Stimulated activated CD8-positive, alpha-beta memory T cell treated with anti-CD3 and anti-CD28 coated beads, Interleukin-15, amount 100 ng/mL, for 24 hours (primary cell): Measurements from ENCODE around the gene KLK12.

ENCODE experiments used
- DNase-seq: peaks from one replicate; pipeline ENCODE4 v3.0.0-alpha.2; 2020; ENCODE audit warnings: low read depth

The KLK12 gene, protein sequence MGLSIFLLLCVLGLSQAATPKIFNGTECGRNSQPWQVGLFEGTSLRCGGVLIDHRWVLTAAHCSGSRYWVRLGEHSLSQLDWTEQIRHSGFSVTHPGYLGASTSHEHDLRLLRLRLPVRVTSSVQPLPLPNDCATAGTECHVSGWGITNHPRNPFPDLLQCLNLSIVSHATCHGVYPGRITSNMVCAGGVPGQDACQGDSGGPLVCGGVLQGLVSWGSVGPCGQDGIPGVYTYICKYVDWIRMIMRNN

DNA sequence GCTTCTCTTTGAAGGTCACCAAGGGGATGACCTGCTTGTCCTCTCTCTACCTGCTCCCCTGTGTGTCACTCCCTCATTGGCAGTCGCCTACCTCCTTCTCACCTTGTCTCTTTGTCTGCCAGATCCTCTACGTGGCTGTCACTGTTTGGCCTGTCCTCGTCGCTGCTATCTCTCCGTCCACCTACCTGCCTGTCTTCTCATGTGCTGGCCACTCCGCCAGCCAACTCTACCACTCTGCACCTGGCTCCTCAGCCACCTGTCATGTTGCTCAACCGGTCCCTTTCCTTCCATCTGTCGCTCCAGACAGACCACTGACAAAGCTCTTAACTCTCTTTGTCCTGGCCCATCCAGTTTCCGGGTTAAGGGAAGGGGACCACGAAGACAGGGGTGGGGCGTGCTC lies at the start of gene KLK12:
Gene KLK12, minus strand, starts transcription at position 299 of the 400 bp plus-strand sequence. CDS start 381 bp downstream, outside the sequence.
- DNase-seq = no peak

DNA sequence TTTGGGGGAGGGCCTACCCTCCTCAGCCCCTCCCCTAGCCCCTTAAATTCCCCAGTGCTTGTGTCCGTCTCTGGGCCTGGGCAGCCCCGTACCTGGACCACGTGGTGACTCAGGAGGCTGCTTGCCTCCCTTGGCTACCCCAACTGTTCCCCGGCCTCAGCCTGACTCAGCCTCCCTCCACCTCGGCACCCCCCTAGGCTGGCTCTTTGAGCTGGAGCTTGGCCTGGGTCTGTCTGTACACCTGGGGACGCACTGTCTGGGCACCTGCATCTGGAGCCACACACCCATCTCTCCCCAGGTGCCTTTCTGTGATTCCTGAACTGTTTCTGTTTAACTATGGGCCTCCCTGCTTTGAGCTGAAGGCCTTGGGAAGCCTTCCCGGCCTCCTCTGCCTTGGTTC lies 49.7 kb upstream of the KLK12 start:
- no peak for DNase-seq

DNA sequence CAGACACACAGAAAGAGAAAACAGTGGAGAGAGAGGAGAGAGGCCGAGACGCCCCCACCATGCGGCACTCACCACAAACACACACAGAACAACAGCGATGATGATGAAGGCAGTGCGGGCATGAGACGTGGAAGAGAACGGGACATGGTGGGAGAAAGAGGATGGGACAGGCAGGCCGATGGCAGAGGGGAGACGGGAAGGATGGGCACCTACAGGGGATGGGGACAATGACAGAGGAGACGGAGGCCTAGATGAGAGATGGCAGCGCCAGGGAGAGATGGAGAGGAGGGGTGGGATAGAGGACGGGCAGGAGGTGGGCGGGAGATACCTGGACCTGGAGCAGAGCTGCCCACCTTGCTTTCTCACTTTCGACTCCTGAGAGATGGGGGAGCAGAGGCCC lies 49.0 kb upstream of the KLK12 start:
- no peak for DNase-seq

DNA sequence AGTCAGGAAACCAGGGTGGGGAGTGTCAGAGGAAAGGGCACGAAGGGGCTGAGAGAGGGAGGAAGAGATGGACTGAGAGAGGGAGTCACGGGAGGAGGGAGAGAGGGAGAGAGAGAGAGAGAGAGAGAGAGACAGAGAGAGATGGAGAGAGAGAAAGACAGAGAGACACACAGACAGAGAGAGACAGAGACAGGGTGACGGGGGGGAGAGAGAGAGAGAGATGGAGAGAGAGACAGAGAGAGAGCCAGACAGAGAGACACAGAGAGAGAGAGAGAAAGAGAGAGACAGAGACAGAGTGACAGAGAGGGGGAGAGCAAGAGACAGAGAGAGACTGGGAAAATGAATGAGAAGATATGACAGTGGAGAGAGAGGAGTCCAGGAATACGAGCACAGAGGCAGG lies 48.4 kb upstream of the KLK12 start:
- DNase-seq = no peak

DNA sequence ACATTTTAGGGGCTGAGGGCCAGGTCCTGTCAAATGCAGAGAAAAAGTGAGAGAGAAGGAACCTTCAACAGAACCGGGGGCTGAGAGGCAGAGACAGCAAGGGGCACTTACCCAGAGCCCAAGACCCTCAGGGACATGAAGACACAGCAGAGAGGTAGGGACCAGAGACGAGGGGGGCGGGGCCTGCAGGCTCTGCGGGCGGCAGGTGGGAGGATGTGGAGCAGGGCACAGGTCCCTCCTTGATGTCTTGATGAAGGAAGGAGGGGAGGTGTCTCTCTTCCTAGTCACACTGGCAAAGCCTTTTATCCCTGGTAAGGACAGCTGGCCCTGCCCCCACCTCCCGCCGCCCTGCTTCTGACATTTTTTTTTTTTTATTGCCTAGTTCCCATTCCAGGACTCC lies 47.8 kb upstream of the KLK12 start, which contains the start of gene KLK14:
Gene KLK14, minus strand, starts transcription at position 277 of the 400 bp plus-strand sequence. Its CDS starts 273 bp downstream, at position 4.
- no peak for DNase-seq

DNA sequence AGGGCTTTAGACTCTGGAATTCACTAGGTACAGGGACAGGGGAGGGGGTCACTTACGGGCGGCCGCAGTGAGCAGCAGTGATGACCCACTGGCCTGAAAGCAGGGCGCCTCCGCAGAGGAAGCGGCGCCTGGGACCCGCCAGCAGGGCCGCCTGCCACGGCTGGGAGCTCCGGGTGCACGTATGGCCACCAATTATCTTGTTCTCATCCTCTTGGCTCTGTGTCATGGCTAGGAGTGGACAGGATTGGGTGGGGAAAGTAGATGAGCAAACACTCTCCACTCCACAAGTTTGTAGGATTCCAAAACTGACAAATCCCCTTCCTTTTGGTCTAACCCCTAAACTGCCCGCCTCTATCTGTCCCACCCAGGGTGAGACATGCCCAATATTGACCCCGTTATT lies 46.7 kb upstream of the KLK12 start:
- DNase-seq = no peak

DNA sequence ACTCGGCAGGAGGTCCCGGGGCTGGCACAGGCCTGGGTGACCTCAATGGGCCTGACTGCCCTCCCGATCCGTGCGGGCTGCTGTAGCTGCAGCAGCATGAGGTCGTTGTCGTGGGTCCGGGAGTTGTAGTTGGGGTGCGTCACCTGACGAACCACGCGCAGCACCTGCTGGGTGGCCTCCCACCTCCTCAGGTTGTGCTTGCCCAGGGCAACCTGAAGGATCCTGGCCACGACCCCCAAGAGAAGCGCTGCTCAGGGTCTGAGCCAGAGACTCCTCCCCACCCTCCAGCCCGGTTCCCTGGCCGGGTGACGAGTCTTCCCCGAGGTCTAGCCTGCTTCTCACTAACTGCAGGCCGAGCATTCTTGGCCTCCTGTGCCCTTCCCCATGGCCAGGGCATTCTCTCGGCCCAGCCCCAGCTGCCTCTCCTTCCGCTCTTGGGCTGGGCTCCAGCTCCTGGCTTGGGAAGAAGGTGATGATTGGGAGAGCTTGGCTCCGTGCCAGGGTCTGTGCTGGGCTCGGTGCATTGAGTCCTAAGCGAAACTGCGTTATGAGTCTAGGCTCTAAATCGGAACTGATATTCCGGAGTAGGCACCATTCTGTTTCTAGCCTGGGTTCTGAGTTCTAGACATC lies 44.8 kb upstream of the KLK12 start:
- no peak for DNase-seq

DNA sequence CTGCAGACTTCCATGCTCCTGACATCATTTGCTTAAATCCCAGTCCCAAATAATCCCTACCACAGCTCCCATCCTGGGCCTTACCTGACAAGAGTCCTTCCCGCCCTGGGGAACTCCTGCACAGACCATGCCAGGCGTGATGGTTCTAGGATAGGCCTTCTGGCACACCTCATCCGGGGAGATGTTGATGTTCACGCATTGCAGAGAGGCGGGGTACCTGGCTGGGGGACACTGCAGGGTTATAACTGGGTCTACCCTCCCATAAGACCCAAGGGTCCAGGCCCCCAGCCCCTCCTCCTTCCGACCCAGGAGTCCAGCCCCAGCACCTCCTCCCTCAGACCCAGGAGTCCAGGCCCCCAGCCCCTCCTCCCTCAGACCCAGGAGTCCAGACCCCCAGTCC lies 43.9 kb upstream of the KLK12 start:
- no peak for DNase-seq

DNA sequence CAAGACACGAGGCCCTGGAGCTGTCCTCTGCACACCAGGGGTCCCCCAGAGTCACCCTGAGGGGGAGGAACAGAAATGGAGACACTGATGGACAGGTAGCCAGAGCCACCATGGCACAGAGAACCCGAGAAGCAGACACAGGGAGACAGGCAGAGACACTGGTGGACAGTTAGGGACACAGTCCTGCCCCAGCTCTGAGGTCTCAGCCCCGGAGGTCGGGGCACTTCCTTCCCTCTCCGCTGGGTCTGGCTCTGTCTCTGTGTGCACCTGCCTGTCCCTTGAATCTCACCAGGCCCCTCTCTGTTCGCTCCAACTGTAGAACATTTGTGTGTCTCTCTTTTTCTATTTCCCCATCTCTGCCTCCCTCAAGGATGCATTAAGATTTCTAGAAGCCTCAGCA lies 43.3 kb upstream of the KLK12 start:
- DNase-seq = no peak

DNA sequence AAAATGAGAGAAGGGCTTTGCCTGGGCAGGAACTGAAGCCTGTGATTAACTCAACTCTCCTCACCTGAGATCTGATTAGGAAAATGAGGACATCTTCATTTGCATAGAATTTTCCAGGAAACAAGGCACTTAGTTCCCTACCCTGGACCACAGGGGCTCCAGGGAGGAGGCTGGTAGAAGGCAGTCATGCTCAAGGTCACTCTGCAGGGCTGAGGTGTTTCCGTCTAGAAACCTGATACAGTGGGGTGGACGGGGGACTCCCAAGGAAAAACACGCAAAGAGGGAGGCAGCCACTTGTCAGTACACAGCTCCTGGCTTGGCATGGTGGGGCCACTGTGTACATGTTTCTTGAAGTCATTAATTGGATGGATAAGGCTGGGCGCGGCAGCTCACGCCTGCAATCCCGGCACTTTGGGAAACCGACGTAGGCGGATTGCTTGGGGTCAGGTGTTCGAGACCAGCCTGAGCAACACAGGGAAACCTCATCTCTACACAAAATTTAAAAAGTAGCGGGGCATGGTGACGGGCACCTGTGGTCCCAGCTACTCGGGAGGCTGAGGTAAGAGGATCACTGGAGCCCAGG lies 41.9 kb upstream of the KLK12 start:
- DNase-seq = no peak

DNA sequence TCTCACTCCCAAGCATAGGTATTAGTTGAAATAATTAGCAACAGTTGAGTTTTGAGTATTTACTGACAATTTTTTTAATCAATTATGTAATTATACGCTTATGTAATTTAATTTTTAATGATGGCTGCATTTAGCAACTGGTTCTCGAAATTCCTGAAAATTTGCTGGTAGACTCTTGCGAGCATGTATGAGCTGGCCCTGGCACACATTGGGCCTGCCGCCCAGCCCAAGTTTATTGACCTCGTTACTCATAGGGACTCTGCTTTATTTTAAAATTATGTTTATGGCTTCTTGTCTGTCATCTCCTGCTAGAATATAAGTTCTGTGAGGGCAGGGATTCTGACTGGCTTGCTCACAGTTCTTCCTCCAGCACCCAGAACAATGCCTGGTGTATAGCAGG lies 41.2 kb upstream of the KLK12 start:
- DNase-seq = no peak

DNA sequence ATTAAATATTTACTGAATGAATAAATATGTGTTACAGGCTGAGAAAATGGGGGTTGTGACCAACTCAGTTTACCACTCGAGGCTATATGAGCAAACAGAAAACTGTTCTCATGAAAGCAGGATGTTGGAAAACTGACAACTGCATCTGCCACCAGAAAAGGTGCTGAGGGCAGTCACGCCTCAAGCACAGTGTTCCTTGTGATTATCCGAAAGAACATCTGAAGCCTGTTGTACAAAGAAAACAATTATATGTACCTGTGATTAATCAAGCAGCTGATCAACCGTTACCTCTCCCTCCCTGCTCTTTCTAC lies 36.2 kb upstream of the KLK12 start:
- DNase-seq = no peak

DNA sequence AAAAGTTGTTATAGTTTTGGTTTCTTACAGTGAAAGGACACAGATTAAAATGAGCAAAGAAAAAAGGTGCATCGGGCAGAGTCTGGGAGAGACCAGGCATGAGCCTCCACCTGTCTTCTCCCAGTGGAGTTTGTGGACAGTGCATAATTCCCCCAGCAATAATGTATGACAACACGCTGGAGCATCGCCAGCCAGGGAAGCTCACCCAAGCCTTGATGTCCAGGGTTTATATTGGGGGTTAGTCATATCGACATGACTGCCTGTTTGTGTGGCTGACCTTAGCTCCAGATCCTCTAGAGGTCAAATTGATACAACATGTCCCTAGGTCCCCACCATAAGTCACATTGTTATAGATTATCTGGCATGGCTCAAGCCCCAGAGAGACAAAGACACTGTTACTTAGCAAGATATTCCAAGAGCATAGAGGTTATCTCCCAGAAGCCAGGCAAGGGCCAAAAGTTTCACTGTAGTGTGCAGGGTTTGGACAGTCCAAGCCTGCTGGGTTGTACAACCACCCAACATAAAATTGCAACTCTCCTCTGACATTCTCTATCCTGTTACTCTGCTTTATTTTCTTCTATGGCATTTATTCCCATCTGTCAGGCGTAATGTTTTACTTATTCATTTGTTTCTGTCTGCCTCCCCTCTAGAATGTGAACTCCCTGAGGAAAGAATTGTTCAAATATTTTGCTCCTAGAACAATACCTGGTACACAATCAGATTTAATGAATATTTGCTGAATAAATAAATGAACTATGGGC lies 35.7 kb upstream of the KLK12 start:
- no peak for DNase-seq

DNA sequence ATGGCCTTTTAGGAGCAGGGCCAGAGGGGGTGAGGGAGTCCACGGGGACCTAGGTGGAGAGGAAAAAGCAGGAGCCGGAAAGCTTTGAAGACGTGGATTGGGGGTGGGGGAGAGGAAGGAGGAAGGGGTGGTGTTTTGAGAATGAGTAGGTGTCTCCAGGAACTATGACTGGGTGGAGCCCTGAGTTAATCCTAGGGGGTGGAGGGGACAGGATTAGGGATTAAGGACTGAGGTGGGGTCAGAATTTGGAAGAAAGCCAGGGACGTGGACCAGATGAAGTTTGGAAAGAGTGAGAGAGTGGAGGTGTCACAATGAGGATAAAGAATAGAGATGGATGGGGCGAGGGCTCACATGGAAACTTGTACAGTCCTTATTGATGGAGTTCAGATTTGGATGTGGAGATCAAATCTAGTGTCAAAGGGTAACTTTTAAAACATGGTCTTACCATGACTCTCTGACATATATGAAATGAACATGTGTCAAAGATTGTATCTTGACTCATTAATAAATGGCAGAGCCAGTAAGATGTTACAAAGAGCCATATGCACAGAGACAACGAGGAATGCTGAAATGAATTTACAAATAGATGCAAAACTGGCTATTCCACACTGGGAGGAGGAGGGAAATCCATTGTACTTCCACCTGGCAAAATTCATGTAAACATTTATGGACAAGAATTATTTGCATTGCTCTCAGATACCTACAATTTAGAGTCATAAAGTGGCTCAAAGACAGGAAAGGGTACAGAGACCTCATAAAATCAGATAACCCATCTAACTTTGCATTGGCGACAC lies 31.8 kb upstream of the KLK12 start:
- DNase-seq = no peak

DNA sequence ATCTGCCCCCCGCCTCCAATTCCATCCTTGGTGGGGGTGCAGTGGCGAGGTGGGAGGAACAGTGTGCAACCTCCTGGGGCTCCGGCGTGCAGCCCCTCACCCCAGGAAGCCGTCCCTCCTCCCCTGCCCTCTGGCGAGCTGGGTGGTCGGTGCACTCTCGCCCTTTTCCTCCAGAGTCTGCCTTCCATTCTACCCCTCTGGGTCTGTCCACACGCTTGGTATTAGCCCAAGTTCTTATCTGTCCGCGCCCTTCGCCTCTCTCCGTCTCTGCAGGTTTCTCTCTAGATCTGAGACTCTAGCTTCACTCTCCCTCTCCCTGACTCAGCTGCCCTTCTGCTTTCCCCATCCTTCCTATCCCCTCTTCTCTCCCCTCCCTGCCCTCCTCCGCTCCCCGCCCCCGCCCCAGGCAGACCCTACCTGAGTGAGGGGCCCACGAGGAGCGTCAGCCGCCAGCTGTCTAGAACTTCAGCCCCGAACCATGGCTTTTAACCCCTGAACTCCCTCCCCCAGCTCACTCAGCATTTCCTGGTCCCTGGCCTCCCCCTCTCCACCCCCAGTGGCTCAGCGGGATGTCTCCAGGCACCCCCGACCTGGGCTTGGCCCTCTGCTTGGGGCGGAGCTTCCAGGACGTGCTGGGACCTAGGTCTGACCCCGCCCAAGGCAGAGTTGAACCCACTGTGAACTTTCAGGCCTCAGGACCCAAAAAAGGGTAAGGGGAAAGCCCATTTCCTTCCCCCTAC lies 30.6 kb upstream of the KLK12 start:
- DNase-seq = no peak

DNA sequence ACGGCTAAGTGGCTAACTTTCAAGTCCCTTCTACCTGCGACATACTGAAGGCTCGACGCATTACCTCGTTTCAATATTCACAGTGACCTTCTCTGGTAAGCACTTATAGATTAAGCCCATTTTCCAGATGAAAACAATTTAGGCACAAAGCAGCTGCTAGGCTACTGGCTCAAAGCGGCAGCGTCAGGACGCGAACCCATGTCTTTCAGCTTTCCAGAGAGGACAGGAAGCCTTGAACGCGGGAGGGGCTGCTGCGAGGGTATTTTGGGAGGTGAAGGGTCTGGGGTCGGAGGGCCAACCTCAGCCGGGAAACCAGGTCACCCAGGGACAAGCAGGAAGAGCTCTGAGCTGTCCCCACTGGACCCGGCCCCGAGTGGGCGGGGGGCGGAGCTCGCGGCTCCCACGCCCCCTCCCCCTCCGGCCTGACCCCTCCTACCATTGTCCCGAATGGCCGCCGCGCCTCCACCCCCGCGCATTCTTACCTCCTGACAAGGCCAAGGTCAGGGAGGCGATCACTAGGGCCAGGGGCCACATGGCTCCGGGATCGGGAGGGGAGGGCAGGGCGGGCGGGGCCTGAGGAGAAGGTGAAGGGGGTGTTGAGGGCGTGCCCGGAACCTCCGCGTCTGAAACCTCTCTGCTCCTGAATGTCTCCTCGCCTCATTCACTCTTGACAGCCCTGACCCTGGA lies 29.9 kb upstream of the KLK12 start, which contains the start of gene KLK13:
Gene KLK13, minus strand, starts transcription at position 559 of the 687 bp plus-strand sequence. Its CDS starts 25 bp downstream, at position 534.
- DNase-seq = no peak

DNA sequence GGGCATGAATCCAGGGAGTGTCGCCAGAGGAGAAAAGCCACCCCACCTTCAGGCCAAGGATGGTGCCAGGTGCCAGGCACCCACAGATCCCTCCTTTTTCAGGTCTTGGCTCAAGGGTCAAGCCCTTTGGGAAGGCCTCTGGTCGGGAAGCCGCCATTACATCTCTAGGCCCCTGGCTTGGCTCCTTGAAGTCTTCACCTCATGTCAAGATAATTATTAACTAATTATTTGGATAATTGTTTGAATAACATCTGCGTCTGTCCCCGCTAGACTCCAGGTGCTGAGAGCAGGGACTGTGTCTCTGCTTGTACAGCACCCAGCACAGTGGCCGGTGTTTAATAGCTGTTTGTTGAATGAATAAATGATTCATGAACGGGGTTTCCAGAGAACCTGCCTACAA lies 28.9 kb upstream of the KLK12 start:
- DNase-seq = no peak

DNA sequence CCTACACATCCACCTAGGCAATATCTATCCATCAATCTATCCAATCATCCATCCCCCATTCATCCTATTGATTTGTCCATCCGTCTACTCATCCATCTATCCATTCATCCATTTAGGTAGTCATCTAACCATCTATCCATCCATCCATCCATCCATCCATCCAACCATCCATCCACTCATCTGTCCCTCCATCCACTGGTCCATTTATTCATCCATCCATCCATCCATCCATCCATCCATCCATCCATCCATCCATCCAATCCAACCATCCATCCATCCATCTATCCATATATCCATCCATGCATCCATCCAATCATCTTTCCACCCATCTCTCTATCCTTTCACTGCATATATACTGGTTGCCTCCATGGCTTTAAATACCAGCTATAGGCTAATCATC lies 26.2 kb upstream of the KLK12 start:
- no peak for DNase-seq

DNA sequence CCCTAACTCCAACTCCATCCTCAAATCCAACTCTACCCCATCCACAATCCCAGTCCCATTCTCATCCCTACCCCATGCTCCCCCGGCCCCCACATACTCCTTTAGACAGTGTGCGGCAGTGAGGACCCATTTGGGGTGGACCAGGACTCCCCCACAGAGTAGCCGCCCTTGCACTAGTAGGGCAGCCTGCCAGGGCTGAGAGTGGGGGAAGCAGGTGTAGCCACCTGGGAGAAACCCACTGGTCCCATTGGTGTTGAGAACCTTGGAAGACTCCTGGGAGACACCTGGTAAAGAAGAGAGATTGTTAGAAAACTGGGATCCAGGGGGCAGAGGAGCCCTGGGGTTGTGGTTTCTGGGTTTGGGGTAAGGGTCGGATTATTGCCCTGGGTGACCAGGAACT lies 25.5 kb upstream of the KLK12 start:
- no peak for DNase-seq

DNA sequence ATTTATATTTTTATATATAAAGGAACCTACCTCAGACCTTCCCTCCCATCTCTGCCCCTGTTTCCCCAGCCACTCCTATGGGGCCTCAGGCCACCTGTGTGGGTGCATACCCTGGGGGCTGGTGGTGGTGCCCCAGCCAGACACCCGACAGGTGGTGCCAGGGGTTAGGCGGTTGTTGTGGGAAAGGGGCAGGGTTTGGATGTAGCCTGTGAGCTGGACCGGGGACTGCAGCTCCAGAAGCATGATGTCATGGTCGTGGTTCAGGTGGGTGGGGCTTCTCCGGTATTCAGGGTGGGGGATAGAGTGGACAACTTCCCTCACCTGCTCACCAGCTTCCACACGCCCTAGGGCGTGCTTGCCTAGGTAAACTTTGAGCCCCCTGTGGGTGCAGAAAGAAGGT lies 24.9 kb upstream of the KLK12 start:
- no peak for DNase-seq

DNA sequence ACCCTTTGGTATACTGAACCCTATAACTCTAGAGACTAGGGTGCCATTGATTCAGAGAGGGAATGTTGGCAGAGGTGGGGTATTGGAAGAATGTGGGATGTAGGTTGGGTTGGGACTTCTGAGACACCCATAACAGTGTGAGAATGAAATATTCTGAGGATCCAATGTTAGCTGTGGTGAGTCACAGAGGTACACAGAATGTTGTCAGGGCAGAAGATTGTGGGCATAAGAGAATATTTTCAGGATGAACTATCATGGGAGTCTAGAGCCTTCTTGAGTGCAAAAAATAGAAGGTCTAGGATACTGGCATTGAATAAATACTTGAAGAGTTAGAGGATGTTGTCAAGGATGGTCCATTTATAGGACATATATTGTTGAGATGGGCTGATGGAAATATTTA lies 21.1 kb upstream of the KLK12 start:
- no peak for DNase-seq
